ENCODE measurements around the gene CSF1.

DNA sequence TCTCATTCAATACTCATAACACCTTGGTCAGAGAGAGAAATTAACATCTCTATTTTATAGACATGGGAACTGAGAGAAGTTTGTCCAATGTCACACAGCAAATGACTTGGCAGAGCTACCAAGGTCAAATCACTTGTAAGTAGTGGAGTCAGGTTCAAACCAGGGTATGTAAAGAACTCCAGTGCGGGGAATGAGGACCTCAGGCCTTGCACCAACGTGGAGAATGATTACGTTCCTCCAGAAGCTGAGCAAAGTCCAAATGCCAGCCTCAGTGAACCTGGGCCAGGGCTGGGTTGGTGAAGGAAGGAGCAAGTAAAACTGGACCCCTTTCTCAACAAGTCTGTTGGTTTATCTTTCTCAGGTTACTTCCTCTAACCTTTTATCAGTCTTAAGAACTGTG is 1.8 kb upstream of the CSF1 start:
- TF ChIP-seq, protein P1, sequence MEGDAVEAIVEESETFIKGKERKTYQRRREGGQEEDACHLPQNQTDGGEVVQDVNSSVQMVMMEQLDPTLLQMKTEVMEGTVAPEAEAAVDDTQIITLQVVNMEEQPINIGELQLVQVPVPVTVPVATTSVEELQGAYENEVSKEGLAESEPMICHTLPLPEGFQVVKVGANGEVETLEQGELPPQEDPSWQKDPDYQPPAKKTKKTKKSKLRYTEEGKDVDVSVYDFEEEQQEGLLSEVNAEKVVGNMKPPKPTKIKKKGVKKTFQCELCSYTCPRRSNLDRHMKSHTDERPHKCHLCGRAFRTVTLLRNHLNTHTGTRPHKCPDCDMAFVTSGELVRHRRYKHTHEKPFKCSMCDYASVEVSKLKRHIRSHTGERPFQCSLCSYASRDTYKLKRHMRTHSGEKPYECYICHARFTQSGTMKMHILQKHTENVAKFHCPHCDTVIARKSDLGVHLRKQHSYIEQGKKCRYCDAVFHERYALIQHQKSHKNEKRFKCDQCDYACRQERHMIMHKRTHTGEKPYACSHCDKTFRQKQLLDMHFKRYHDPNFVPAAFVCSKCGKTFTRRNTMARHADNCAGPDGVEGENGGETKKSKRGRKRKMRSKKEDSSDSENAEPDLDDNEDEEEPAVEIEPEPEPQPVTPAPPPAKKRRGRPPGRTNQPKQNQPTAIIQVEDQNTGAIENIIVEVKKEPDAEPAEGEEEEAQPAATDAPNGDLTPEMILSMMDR (IDR thresholded peaks at IDR 0.05; ENCODE audit: poor library complexity): no peak
- no peak for TF ChIP-seq EZH2 (IDR thresholded peaks at IDR 0.05; ENCODE audit: borderline replicate concordance)
